Measurements from ENCODE around the gene AK1. TPM values are rescaled to one million over a fixed set of nuclear protein-coding genes. Genes with fewer than 3 reads are reported as not detected.

Gene AK1
- total and polyA plus RNA-seq, 2 experiments from 2014 or later, result 175 to 413 TPM

DNA sequence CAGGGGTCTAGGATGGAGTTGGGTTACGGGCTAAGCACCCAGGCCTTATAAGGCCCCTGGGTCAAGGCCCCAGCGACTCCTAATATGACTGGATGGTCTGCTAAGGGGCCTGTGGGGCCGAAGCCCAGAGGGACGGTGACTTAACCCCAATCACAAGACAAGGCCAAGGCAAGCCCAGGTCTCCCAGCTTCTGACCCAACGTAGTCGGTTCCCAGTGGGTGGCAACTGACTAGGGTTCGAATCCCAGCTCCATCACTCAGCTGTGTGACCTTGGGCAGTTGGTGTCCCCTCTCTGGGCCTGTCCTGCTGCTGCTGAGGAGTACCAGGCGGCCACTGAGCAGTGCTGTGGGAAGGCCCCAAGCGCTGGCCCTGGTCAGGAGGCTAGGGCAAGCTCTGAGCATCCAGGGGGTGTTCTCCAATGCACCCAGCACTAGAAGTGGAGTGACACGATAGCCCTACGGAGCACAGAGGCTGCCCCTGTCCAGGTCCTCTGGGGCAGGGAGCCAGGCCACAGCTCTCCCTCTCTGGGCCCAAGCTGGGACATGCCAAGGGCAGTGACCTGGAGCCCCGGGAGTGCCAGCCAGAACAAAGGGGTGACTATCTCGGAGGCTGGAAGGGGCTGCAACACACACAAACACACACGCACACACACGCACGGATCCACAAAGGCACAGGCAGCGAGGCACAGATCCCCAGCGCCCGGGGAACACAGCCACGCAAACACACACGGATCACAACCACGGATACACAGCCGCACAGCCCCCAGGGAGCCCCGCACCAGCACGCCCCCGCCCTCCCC is 512 bp downstream of the AK1 start:
- TF ChIP-seq, protein P1, sequence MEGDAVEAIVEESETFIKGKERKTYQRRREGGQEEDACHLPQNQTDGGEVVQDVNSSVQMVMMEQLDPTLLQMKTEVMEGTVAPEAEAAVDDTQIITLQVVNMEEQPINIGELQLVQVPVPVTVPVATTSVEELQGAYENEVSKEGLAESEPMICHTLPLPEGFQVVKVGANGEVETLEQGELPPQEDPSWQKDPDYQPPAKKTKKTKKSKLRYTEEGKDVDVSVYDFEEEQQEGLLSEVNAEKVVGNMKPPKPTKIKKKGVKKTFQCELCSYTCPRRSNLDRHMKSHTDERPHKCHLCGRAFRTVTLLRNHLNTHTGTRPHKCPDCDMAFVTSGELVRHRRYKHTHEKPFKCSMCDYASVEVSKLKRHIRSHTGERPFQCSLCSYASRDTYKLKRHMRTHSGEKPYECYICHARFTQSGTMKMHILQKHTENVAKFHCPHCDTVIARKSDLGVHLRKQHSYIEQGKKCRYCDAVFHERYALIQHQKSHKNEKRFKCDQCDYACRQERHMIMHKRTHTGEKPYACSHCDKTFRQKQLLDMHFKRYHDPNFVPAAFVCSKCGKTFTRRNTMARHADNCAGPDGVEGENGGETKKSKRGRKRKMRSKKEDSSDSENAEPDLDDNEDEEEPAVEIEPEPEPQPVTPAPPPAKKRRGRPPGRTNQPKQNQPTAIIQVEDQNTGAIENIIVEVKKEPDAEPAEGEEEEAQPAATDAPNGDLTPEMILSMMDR (IDR thresholded peaks at IDR 0.05; ENCODE audit: low read depth, low read length), result no peak
- Histone ChIP-seq H3K27ac (peak overlapping the region; percentile 67), H3K36me3 (no peaks in the 10 kb centered on the region), H3K27me3 (no peaks in the 10 kb centered on the region), H3K9me3 (ENCODE audit: low read depth) (no peaks in the 10 kb centered on the region), H3K4me1 (ENCODE audit: low read depth) (peaks cover 35% of the 10 kb centered on the region), H3K4me3 (peak overlapping the region; percentile 29)
- DNase-seq (ENCODE audit: low read depth in 1 of 2, low spot score in 1 of 2), result no peak

DNA sequence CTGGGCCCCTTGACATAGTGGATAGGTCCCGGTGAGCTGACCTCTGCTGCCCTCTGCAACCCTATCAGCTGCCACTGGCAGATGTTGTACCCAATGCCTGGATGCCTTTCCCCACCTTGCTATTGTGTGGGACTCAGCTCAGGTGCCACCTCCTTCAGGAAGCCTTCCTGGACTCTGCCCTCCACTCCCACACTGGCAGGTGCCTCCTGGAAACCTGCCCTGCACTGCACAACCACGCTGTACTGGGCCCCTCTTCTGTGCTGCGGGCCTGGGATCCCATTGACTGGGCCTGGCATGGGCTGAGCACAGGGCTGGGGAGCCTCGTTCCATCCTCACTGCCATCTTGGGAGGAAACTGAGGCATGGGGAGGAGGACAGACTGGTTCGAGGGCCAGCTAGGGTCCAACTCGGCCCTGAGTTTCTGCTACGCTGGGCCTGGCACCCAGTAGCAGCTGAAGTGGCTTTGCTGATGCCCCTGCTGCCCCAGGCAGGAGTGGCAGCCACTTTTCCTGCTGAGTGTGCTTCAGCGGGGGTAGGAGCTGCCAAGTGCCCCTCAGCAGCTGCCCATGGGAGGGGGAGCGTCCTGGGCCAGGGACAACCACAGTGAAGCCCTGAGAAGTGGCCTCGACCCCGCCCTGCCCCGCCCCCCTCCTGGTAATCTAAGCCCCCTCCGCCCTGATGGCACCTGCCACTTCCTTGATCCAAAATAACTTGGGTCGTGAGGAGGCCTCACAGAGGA is 1.3 kb downstream of the AK1 start:
- no peak for DNase-seq (ENCODE audit: low read depth in 1 of 2, low spot score in 1 of 2)
- TF ChIP-seq, protein P1 (IDR thresholded peaks at IDR 0.05; ENCODE audit: low read depth, low read length), result no peak
- Histone ChIP-seq H3K27me3 (no peaks in the 10 kb centered on the region), H3K36me3 (no peaks in the 10 kb centered on the region), H3K9me3 (ENCODE audit: low read depth) (no peaks in the 10 kb centered on the region), H3K27ac (peak overlapping the region; percentile 66), H3K4me3 (no peak overlapping the region), H3K4me1 (ENCODE audit: low read depth) (peaks cover 35% of the 10 kb centered on the region)

DNA sequence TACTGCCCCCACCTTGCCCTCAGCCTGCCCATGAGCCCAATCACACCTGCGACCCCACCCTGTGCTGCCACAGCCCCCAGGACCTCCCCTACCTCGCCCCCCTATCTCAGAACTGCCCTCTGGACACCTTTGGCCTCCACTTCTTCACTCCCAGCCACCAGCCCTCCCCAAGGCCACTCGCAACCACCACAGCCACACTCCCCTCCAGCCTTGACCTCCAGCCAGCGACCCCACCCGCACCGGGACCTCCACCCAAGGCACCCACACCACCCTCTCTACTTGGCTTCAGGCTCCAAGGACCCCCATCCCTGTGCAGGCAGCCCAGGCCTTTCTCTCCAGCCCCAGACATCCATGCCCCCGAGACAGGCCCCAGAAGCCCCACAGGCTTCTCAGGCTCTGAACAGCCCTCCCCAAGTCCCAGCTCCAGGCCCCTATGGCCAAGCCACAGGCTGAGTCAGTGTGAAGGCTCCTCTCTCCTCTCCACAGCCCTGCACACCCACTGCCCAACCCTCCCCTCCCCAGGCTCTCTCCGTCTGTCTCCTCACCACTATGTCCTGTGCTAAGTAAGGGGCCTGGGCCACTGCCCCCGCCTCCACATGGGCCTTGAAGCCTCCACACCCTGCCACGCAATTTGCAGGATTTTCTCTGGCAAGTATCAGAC is 2.0 kb downstream of the AK1 start:
- peaks cover 35% of the 10 kb centered on the region for H3K4me1 ChIP-seq (ENCODE audit: low read depth)

DNA sequence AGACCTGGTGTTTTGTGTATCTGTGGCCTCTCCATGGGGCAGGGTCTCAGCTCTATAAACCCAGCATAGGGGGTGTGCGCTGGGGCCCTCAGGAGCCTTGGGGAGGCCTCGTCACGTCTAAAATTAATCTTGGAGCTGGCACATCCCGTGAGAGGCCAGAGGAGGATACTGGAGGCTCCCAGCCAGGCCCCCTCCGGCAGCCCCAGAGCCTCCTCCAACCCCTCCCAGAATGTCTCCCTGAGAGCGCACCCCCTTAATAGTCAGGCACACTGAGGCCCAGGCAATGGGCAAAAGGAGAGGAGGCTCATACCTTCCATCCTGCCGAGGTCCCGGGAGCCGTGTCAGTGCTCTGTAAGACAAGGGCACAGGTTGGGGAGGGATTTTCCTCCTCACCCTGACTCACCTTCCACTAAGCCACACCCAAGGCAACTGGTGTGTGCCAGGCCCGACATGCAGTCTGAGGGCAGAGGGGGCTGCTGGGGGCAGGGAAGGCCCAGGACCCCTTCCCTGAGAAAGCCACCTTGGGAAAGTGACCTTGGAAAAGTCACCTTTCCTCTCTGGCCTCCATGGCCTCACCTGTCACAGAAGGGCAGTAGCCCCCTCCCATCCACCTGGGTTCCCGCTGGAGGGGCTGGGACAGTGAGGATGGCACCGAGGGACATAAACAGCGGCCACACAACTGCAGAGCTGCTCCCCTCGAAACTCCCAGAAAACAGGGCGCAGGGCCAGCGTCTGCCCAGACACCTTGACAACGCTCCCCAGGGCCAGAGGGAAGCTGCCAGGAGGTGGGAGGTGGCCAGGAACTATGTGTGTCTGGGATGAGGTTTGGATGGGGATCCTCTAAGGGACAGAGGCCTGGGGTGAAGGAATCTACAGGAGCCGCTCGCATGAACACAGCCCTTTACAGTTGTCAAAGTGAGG is 2.9 kb downstream of the AK1 start:
- DNase-seq (ENCODE audit: low read depth in 1 of 2, low spot score in 1 of 2), result no peak
- TF ChIP-seq, protein P1 (IDR thresholded peaks at IDR 0.05; ENCODE audit: low read depth, low read length), result no peak
- Histone ChIP-seq H3K27me3 (no peaks in the 10 kb centered on the region), H3K4me3 (no peak overlapping the region), H3K4me1 (ENCODE audit: low read depth) (peaks cover 35% of the 10 kb centered on the region), H3K27ac (peak overlapping the region; percentile 66), H3K36me3 (no peaks in the 10 kb centered on the region), H3K9me3 (ENCODE audit: low read depth) (no peaks in the 10 kb centered on the region)

More for the DNA sequence above, 2.0 kb downstream of the AK1 start:
- H3K4me3 ChIP-seq, result no peak overlapping the region
- H3K27me3 ChIP-seq, result no peaks in the 10 kb centered on the region
- no peaks in the 10 kb centered on the region for H3K9me3 ChIP-seq (ENCODE audit: low read depth)
- TF ChIP-seq, protein P1 (IDR thresholded peaks at IDR 0.05; ENCODE audit: low read depth, low read length), result no peak
- peak in 1 of 2 donors; percentile 38 for DNase-seq (ENCODE audit: low read depth in 1 of 2, low spot score in 1 of 2)
- H3K36me3 ChIP-seq, result no peaks in the 10 kb centered on the region
- H3K27ac ChIP-seq, result peak overlapping the region; percentile 66

DNA sequence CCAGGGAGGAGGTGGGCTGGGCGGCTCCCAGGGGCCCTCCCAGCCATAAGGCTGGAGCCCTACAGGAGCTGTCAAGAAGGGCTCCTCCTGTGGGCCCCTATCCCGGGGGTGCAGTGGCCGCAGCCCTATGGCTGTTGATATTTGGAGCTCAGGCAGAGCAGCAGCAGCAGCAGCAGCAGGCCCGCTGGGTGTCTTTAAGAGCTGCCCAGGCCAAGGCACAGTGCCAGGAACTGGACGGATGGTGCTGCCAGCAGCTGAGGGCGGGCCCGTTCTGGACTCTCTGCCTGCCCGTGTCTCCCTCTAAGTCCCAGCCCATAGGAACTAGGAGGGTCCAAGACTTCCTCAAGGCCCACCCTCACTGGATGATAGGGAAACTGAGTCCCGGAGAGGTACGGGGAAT is 3.6 kb downstream of the AK1 start:
- H3K27ac ChIP-seq, result no peak overlapping the region
- H3K9me3 ChIP-seq (ENCODE audit: low read depth), result no peaks in the 10 kb centered on the region
- no peak overlapping the region for H3K4me3 ChIP-seq
- peaks cover 3% of the 10 kb centered on the region for H3K36me3 ChIP-seq
- DNase-seq (ENCODE audit: low read depth in 1 of 2, low spot score in 1 of 2), result peak in 1 of 2 donors; percentile 45
- H3K27me3 ChIP-seq, result no peaks in the 10 kb centered on the region
- TF ChIP-seq, protein P1 (IDR thresholded peaks at IDR 0.05; ENCODE audit: low read depth, low read length), result no peak
- peaks cover 33% of the 10 kb centered on the region for H3K4me1 ChIP-seq (ENCODE audit: low read depth)

All from cardiac muscle cell (in vitro differentiated cells and primary cell).